ENCODE measurements around the gene VAMP1.

GRCh38 chr12:6434205-6435140 is 36.0 kb downstream of the VAMP1 start:
- TF ChIP-seq CTCF (IDR thresholded peaks at IDR 0.05; ENCODE audit: insufficient read depth, low read length), result no peak
- TF ChIP-seq POLR2AphosphoS5 (IDR thresholded peaks at IDR 0.05; ENCODE audit: low read depth), result no peak
- TF ChIP-seq, protein P1, sequence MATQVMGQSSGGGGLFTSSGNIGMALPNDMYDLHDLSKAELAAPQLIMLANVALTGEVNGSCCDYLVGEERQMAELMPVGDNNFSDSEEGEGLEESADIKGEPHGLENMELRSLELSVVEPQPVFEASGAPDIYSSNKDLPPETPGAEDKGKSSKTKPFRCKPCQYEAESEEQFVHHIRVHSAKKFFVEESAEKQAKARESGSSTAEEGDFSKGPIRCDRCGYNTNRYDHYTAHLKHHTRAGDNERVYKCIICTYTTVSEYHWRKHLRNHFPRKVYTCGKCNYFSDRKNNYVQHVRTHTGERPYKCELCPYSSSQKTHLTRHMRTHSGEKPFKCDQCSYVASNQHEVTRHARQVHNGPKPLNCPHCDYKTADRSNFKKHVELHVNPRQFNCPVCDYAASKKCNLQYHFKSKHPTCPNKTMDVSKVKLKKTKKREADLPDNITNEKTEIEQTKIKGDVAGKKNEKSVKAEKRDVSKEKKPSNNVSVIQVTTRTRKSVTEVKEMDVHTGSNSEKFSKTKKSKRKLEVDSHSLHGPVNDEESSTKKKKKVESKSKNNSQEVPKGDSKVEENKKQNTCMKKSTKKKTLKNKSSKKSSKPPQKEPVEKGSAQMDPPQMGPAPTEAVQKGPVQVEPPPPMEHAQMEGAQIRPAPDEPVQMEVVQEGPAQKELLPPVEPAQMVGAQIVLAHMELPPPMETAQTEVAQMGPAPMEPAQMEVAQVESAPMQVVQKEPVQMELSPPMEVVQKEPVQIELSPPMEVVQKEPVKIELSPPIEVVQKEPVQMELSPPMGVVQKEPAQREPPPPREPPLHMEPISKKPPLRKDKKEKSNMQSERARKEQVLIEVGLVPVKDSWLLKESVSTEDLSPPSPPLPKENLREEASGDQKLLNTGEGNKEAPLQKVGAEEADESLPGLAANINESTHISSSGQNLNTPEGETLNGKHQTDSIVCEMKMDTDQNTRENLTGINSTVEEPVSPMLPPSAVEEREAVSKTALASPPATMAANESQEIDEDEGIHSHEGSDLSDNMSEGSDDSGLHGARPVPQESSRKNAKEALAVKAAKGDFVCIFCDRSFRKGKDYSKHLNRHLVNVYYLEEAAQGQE (IDR thresholded peaks at IDR 0.05; ENCODE audit: insufficient replicate concordance, low read depth), result no peak
- TF ChIP-seq SPI1 (IDR thresholded peaks at IDR 0.05; ENCODE audit: borderline replicate concordance, low read depth), result no peak
- TF ChIP-seq GABPA (IDR thresholded peaks at IDR 0.05; ENCODE audit: low read depth), result no peak

Measured in HL-60 (cell line).